ENCODE measurements around the gene TFCP2L1.
A peak's percentile ranks its signal among the peaks of the same experiment; 100 is the strongest.
"Not testable (repeated sequence)": the region's sequence is repeated elsewhere in the genome, so short reads cannot be mapped to it uniquely, and the experiment has no call there.

Gene TFCP2L1

GRCh38 chr2:121316986-121317385 lies 32.0 kb upstream of the TFCP2L1 start:
- no peak overlapping the region for H3K4me3 ChIP-seq (ENCODE audit: extremely low read depth, insufficient read depth, low read length, poor library complexity, severe bottlenecking)
- no peak overlapping the region for H3K27ac ChIP-seq (ENCODE audit: low read depth, low read length, severe bottlenecking)
- no peaks in the 10 kb centered on the region for H3K4me1 ChIP-seq (ENCODE audit: control insufficient read depth, insufficient read depth, low read length, poor library complexity, severe bottlenecking)
- H3K36me3 ChIP-seq (ENCODE audit: control insufficient read depth, insufficient read depth, low read length) = no peaks in the 10 kb centered on the region
- no peaks in the 10 kb centered on the region for H3K9me3 ChIP-seq (ENCODE audit: control insufficient read depth, low read length)
- 86 to 87% methylated on average over 4 to 6 of the region's 7 CpGs for WGBS, 2 experiments (ENCODE audit: insufficient coverage in 2 of 2)

GRCh38 chr2:121313701-121314100 lies 28.7 kb upstream of the TFCP2L1 start:
- not testable (repeated sequence) for H3K9me3 ChIP-seq (ENCODE audit: control insufficient read depth, low read length); H3K4me3 ChIP-seq (ENCODE audit: extremely low read depth, insufficient read depth, low read length, poor library complexity, severe bottlenecking); H3K27ac ChIP-seq (ENCODE audit: low read depth, low read length, severe bottlenecking); H3K36me3 ChIP-seq (ENCODE audit: control insufficient read depth, insufficient read depth, low read length); H3K4me1 ChIP-seq (ENCODE audit: control insufficient read depth, insufficient read depth, low read length, poor library complexity, severe bottlenecking)
- 86 to 92% methylated on average over 9 to 11 of the region's 15 CpGs for WGBS, 2 experiments (ENCODE audit: insufficient coverage in 2 of 2)

GRCh38 chr2:121309801-121310200 lies 24.8 kb upstream of the TFCP2L1 start:
- no peaks in the 10 kb centered on the region for H3K9me3 ChIP-seq (ENCODE audit: control insufficient read depth, low read length)
- no peaks in the 10 kb centered on the region for H3K36me3 ChIP-seq (ENCODE audit: control insufficient read depth, insufficient read depth, low read length)
- no peak overlapping the region for H3K4me3 ChIP-seq (ENCODE audit: extremely low read depth, insufficient read depth, low read length, poor library complexity, severe bottlenecking)
- WGBS, 2 experiments (ENCODE audit: insufficient coverage in 2 of 2) = 29% methylated on average over 1 of the region's 3 CpGs; no CpG with 5 or more reads in 1 of the 2 experiments
- no peaks in the 10 kb centered on the region for H3K4me1 ChIP-seq (ENCODE audit: control insufficient read depth, insufficient read depth, low read length, poor library complexity, severe bottlenecking)
- H3K27ac ChIP-seq (ENCODE audit: low read depth, low read length, severe bottlenecking) = peak overlapping the region; percentile 89

GRCh38 chr2:121309323-121309722 lies 24.3 kb upstream of the TFCP2L1 start:
- Histone ChIP-seq H3K9me3 (ENCODE audit: control insufficient read depth, low read length) (no peaks in the 10 kb centered on the region), H3K36me3 (ENCODE audit: control insufficient read depth, insufficient read depth, low read length) (no peaks in the 10 kb centered on the region), H3K4me1 (ENCODE audit: control insufficient read depth, insufficient read depth, low read length, poor library complexity, severe bottlenecking) (no peaks in the 10 kb centered on the region), H3K27ac (ENCODE audit: low read depth, low read length, severe bottlenecking) (peak overlapping the region; percentile 89), H3K4me3 (ENCODE audit: extremely low read depth, insufficient read depth, low read length, poor library complexity, severe bottlenecking) (no peak overlapping the region)

GRCh38 chr2:121307048-121307447 lies 22.0 kb upstream of the TFCP2L1 start:
- Histone ChIP-seq H3K4me3 (ENCODE audit: extremely low read depth, insufficient read depth, low read length, poor library complexity, severe bottlenecking) (no peak overlapping the region), H3K36me3 (ENCODE audit: control insufficient read depth, insufficient read depth, low read length) (no peaks in the 10 kb centered on the region), H3K4me1 (ENCODE audit: control insufficient read depth, insufficient read depth, low read length, poor library complexity, severe bottlenecking) (no peaks in the 10 kb centered on the region), H3K9me3 (ENCODE audit: control insufficient read depth, low read length) (no peaks in the 10 kb centered on the region), H3K27ac (ENCODE audit: low read depth, low read length, severe bottlenecking) (no peak overlapping the region)
- WGBS, 2 experiments (ENCODE audit: insufficient coverage in 2 of 2) = 84 to 100% methylated on average over 1 to 2 of the region's 2 CpGs

GRCh38 chr2:121304941-121305340 lies 19.9 kb upstream of the TFCP2L1 start:
- Histone ChIP-seq H3K27ac (ENCODE audit: low read depth, low read length, severe bottlenecking) (no peak overlapping the region), H3K9me3 (ENCODE audit: control insufficient read depth, low read length) (no peaks in the 10 kb centered on the region), H3K4me3 (ENCODE audit: extremely low read depth, insufficient read depth, low read length, poor library complexity, severe bottlenecking) (no peak overlapping the region), H3K4me1 (ENCODE audit: control insufficient read depth, insufficient read depth, low read length, poor library complexity, severe bottlenecking) (no peaks in the 10 kb centered on the region), H3K36me3 (ENCODE audit: control insufficient read depth, insufficient read depth, low read length) (no peaks in the 10 kb centered on the region)
- 71 to 75% methylated on average over 1 of the region's 2 CpGs for WGBS, 2 experiments (ENCODE audit: insufficient coverage in 2 of 2)

GRCh38 chr2:121303531-121304263 lies 18.7 kb upstream of the TFCP2L1 start:
- no peaks in the 10 kb centered on the region for H3K9me3 ChIP-seq (ENCODE audit: control insufficient read depth, low read length)
- 89% methylated on average over 2 of the region's 2 CpGs for WGBS, 2 experiments (ENCODE audit: insufficient coverage in 2 of 2)
- no peak overlapping the region for H3K27ac ChIP-seq (ENCODE audit: low read depth, low read length, severe bottlenecking)
- H3K4me3 ChIP-seq (ENCODE audit: extremely low read depth, insufficient read depth, low read length, poor library complexity, severe bottlenecking) = no peak overlapping the region
- no peaks in the 10 kb centered on the region for H3K36me3 ChIP-seq (ENCODE audit: control insufficient read depth, insufficient read depth, low read length)
- H3K4me1 ChIP-seq (ENCODE audit: control insufficient read depth, insufficient read depth, low read length, poor library complexity, severe bottlenecking) = no peaks in the 10 kb centered on the region

GRCh38 chr2:121301190-121301589 lies 16.2 kb upstream of the TFCP2L1 start:
- H3K4me3 ChIP-seq (ENCODE audit: extremely low read depth, insufficient read depth, low read length, poor library complexity, severe bottlenecking); H3K27ac ChIP-seq (ENCODE audit: low read depth, low read length, severe bottlenecking); H3K9me3 ChIP-seq (ENCODE audit: control insufficient read depth, low read length); H3K36me3 ChIP-seq (ENCODE audit: control insufficient read depth, insufficient read depth, low read length); H3K4me1 ChIP-seq (ENCODE audit: control insufficient read depth, insufficient read depth, low read length, poor library complexity, severe bottlenecking): not testable (repeated sequence)

- no peaks in the 10 kb centered on the region for H3K36me3 ChIP-seq (ENCODE audit: control insufficient read depth, insufficient read depth, low read length)
- H3K4me3 ChIP-seq (ENCODE audit: extremely low read depth, insufficient read depth, low read length, poor library complexity, severe bottlenecking) = no peak overlapping the region
- no peaks in the 10 kb centered on the region for H3K9me3 ChIP-seq (ENCODE audit: control insufficient read depth, low read length)
- no peaks in the 10 kb centered on the region for H3K4me1 ChIP-seq (ENCODE audit: control insufficient read depth, insufficient read depth, low read length, poor library complexity, severe bottlenecking)
- no peak overlapping the region for H3K27ac ChIP-seq (ENCODE audit: low read depth, low read length, severe bottlenecking)
- WGBS, 2 experiments (ENCODE audit: insufficient coverage in 2 of 2) = 91 to 93% methylated on average over 11 to 12 of the region's 12 CpGs
These were observed 13.5 kb upstream of the TFCP2L1 start for GRCh38 chr2:121298476-121298875.

GRCh38 chr2:121297866-121298265 lies 12.9 kb upstream of the TFCP2L1 start:
- H3K4me1 ChIP-seq (ENCODE audit: control insufficient read depth, insufficient read depth, low read length, poor library complexity, severe bottlenecking); H3K4me3 ChIP-seq (ENCODE audit: extremely low read depth, insufficient read depth, low read length, poor library complexity, severe bottlenecking); H3K9me3 ChIP-seq (ENCODE audit: control insufficient read depth, low read length); H3K36me3 ChIP-seq (ENCODE audit: control insufficient read depth, insufficient read depth, low read length); H3K27ac ChIP-seq (ENCODE audit: low read depth, low read length, severe bottlenecking): not testable (repeated sequence)
- 95 to 100% methylated on average over 2 to 3 of the region's 5 CpGs for WGBS, 2 experiments (ENCODE audit: insufficient coverage in 2 of 2)

- WGBS, 2 experiments (ENCODE audit: insufficient coverage in 2 of 2) = 50 to 52% methylated on average over 8 of the region's 9 CpGs
- Histone ChIP-seq H3K4me3 (ENCODE audit: extremely low read depth, insufficient read depth, low read length, poor library complexity, severe bottlenecking) (no peak overlapping the region), H3K9me3 (ENCODE audit: control insufficient read depth, low read length) (no peaks in the 10 kb centered on the region), H3K27ac (ENCODE audit: low read depth, low read length, severe bottlenecking) (no peak overlapping the region), H3K4me1 (ENCODE audit: control insufficient read depth, insufficient read depth, low read length, poor library complexity, severe bottlenecking) (no peaks in the 10 kb centered on the region), H3K36me3 (ENCODE audit: control insufficient read depth, insufficient read depth, low read length) (no peaks in the 10 kb centered on the region)
These were observed 12.3 kb upstream of the TFCP2L1 start for GRCh38 chr2:121297217-121297830.
